ENCODE results near the gene PTP4A2. TPM values are rescaled to one million over a fixed set of nuclear protein-coding genes. Genes with fewer than 3 reads are reported as not detected.

Gene PTP4A2
- total RNA-seq, 4 donors from 2014 or later = 40.9 to 92.8 (median 67.3) TPM

- intact Hi-C loops (cut with DNase I; ENCODE audit: low total_unique reads) = no loop called here
- no peak for TF ChIP-seq CTCF (IDR thresholded peaks at IDR 0.05)
- TF ChIP-seq POLR2A (IDR thresholded peaks at IDR 0.05) = no peak
- DNase-seq (ENCODE audit: low spot score in 2 of 2) = no peak
- H3K4me3 ChIP-seq (ENCODE audit: low read depth, poor library complexity, severe bottlenecking) = no peak overlapping the region
- 45 to 49% methylated on average over 3 of the region's 3 CpGs for WGBS, 2 donors
Measured at GRCh38 chr1:31891280-31891679, 46.9 kb downstream of the PTP4A2 start.

DNA sequence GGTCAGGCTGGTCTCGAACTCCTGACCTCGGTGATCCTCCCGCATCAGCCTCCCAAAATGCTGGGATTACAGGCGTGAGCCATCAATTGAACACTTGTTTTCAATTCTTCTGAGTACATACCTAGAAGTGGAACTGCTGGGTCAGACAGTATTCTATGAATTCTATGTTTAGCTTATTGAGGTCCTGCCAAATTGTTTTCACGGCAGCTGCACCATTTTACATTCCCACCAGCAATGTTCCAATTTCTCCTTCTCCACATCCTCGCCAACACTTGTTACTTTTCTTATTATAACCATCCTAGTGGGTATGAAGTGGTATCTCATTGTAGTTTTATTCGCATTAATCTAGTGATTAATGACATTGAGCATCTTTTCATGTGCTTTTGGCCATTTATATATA, 49.9 kb downstream of the PTP4A2 start:
- no peak for DNase-seq (ENCODE audit: low spot score in 2 of 2)
- intact Hi-C loops (cut with DNase I; ENCODE audit: low total_unique reads) = no loop called here
- TF ChIP-seq CTCF (IDR thresholded peaks at IDR 0.05) = no peak
- no peak for TF ChIP-seq POLR2A (IDR thresholded peaks at IDR 0.05)
- WGBS, 2 donors = 86 to 87% methylated on average over 7 of the region's 7 CpGs
- no peak overlapping the region for H3K4me3 ChIP-seq (ENCODE audit: low read depth, poor library complexity, severe bottlenecking)

DNA sequence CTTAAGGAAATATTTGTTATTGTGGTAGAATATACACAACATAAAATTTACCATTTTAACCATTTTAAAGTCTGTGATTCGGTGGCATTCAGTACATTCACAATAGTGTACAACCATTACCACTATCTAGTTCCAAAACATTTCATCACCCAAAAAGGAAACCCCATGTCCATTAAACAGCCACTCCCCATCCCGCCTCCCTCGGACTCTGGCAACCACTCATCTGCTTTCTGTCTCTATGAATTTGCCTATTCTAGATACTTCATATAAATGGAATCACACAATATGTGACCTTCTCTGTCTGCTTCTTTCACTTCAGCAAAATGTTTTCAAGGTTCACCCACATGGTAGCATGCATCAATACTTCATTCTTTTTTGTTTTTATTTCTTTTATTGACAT, 51.3 kb downstream of the PTP4A2 start:
- intact Hi-C loops (cut with DNase I; ENCODE audit: low total_unique reads) = no loop called here
- DNase-seq (ENCODE audit: low spot score in 2 of 2) = no peak
- TF ChIP-seq CTCF (IDR thresholded peaks at IDR 0.05) (no peak), POLR2A (IDR thresholded peaks at IDR 0.05) (no peak)
- 57 to 71% methylated on average over 3 of the region's 3 CpGs for WGBS, 2 donors
- H3K4me3 ChIP-seq (ENCODE audit: low read depth, poor library complexity, severe bottlenecking) = no peak overlapping the region

DNA sequence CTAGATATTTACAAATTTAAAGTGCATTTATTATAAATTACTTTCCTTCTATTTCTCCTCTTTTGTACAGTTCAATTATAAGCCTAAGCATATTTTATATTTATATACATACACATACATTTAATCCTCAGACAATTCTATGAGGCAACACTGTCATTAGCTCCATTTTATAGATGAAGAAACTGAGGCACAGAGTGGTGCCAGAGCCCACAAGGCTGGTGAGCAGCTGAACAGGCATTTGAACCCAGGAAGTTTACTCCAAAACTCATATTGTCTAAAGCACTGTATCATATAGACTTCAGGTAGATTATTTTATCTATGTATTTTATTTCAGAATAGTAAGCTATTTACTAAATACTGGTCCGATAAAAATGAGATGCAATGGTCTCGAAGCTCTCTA, 52.3 kb downstream of the PTP4A2 start:
- WGBS, 2 donors = 96 to 97% methylated on average over 2 of the region's 2 CpGs
- no peak overlapping the region for H3K4me3 ChIP-seq (ENCODE audit: low read depth, poor library complexity, severe bottlenecking)
- intact Hi-C loops (cut with DNase I; ENCODE audit: low total_unique reads) = no loop called here
- DNase-seq (ENCODE audit: low spot score in 2 of 2) = no peak
- TF ChIP-seq POLR2A (IDR thresholded peaks at IDR 0.05) = no peak
- no peak for TF ChIP-seq CTCF (IDR thresholded peaks at IDR 0.05)

GRCh38 chr1:31883357-31883942, 54.7 kb downstream of the PTP4A2 start:
- whole genome bisulfite sequencing, 2 donors = 91 to 97% methylated on average over 3 of the region's 3 CpGs
- no peak for DNase-seq (ENCODE audit: low spot score in 2 of 2)
- intact Hi-C loops (cut with DNase I; ENCODE audit: low total_unique reads) = no loop called here
- TF ChIP-seq CTCF (IDR thresholded peaks at IDR 0.05) (no peak), POLR2A (IDR thresholded peaks at IDR 0.05) (no peak)
- no peak overlapping the region for H3K4me3 ChIP-seq (ENCODE audit: low read depth, poor library complexity, severe bottlenecking)

DNA sequence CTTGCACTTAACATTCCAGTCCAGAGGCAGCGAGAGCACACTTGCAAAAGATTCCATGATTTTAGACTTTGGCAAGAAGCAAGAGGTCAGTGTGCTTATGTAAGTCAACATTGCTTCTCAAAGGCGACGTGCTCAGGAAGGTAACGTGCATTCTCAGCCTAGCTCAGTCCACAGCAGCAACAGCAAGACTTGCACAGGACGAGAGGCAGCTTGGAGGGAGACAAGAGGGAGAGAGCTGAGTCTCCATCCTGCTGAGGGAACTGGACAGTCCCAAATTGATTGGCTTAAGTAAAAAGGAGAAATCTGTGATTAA, 56.5 kb downstream of the PTP4A2 start:
- WGBS, 2 donors = 81% methylated on average over 5 of the region's 5 CpGs
- intact Hi-C loops (cut with DNase I; ENCODE audit: low total_unique reads) = no loop called here
- H3K4me3 ChIP-seq (ENCODE audit: low read depth, poor library complexity, severe bottlenecking) = no peak overlapping the region
- no peak for TF ChIP-seq CTCF (IDR thresholded peaks at IDR 0.05)
- no peak for DNase-seq (ENCODE audit: low spot score in 2 of 2)

Measured in lower leg skin (tissue), 4 donors.